ENCODE measurements around the gene ALPK3. TPM values are rescaled to one million over a fixed set of nuclear protein-coding genes. Genes with fewer than 3 reads are reported as not detected.

Gene ALPK3
- total and polyA plus RNA-seq, 2 experiments from 2014 or later: 3.7 to 29.7 TPM

- TF ChIP-seq, protein P1, sequence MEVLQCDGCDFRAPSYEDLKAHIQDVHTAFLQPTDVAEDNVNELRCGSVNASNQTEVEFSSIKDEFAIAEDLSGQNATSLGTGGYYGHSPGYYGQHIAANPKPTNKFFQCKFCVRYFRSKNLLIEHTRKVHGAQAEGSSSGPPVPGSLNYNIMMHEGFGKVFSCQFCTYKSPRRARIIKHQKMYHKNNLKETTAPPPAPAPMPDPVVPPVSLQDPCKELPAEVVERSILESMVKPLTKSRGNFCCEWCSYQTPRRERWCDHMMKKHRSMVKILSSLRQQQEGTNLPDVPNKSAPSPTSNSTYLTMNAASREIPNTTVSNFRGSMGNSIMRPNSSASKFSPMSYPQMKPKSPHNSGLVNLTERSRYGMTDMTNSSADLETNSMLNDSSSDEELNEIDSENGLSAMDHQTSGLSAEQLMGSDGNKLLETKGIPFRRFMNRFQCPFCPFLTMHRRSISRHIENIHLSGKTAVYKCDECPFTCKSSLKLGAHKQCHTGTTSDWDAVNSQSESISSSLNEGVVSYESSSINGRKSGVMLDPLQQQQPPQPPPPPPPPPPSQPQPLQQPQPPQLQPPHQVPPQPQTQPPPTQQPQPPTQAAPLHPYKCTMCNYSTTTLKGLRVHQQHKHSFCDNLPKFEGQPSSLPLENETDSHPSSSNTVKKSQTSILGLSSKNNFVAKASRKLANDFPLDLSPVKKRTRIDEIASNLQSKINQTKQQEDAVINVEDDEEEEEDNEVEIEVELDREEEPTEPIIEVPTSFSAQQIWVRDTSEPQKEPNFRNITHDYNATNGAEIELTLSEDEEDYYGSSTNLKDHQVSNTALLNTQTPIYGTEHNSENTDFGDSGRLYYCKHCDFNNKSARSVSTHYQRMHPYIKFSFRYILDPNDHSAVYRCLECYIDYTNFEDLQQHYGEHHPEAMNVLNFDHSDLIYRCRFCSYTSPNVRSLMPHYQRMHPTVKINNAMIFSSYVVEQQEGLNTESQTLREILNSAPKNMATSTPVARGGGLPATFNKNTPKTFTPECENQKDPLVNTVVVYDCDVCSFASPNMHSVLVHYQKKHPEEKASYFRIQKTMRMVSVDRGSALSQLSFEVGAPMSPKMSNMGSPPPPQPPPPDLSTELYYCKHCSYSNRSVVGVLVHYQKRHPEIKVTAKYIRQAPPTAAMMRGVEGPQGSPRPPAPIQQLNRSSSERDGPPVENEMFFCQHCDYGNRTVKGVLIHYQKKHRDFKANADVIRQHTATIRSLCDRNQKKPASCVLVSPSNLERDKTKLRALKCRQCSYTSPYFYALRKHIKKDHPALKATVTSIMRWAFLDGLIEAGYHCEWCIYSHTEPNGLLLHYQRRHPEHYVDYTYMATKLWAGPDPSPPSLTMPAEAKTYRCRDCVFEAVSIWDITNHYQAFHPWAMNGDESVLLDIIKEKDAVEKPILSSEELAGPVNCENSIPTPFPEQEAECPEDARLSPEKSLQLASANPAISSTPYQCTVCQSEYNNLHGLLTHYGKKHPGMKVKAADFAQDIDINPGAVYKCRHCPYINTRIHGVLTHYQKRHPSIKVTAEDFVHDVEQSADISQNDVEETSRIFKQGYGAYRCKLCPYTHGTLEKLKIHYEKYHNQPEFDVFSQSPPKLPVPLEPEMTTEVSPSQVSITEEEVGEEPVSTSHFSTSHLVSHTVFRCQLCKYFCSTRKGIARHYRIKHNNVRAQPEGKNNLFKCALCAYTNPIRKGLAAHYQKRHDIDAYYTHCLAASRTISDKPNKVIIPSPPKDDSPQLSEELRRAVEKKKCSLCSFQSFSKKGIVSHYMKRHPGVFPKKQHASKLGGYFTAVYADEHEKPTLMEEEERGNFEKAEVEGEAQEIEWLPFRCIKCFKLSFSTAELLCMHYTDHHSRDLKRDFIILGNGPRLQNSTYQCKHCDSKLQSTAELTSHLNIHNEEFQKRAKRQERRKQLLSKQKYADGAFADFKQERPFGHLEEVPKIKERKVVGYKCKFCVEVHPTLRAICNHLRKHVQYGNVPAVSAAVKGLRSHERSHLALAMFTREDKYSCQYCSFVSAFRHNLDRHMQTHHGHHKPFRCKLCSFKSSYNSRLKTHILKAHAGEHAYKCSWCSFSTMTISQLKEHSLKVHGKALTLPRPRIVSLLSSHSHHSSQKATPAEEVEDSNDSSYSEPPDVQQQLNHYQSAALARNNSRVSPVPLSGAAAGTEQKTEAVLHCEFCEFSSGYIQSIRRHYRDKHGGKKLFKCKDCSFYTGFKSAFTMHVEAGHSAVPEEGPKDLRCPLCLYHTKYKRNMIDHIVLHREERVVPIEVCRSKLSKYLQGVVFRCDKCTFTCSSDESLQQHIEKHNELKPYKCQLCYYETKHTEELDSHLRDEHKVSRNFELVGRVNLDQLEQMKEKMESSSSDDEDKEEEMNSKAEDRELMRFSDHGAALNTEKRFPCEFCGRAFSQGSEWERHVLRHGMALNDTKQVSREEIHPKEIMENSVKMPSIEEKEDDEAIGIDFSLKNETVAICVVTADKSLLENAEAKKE (CRISPR knock-in tag; IDR thresholded peaks at IDR 0.05): no peak
Measured at GRCh38 chr15:84831613-84832012, 14.5 kb downstream of the ALPK3 start (continued).

GRCh38 chr15:84832448-84833040 lies 15.4 kb downstream of the ALPK3 start:
- Mint-ChIP-seq H3K9me3 (no peaks in the 10 kb centered on the region), H3K4me1 (peaks cover 10% of the 10 kb centered on the region), H3K36me3 (ENCODE audit: low read depth) (no peaks in the 10 kb centered on the region; the same call in 2 of the 3 replicates), H3K4me3 (no peak overlapping the region), H3K27ac (no peak overlapping the region), H3K27me3 (ENCODE audit: insufficient read depth, low read depth, poor library complexity) (peaks cover 2% of the 10 kb centered on the region)
- Histone ChIP-seq H3K4me2 (no peak overlapping the region), H3K79me2 (replicated peaks; ENCODE audit: insufficient read depth) (no peaks in the 10 kb centered on the region), H3K9me2 (ENCODE audit: insufficient read depth) (no peaks in the 10 kb centered on the region), H3K4me3 (no peak overlapping the region), H3F3A (replicated peaks; ENCODE audit: low read depth) (no peaks in the 10 kb centered on the region), H4K20me1 (replicated peaks; ENCODE audit: insufficient read depth) (no peaks in the 10 kb centered on the region), H3K27me3 (ENCODE audit: insufficient read depth) (no peaks in the 10 kb centered on the region), H3K27ac (ENCODE audit: low read depth) (no peak overlapping the region), H3K4me1 (ENCODE audit: insufficient read depth) (no peaks in the 10 kb centered on the region), H2AFZ (no peak overlapping the region), H3K36me3 (ENCODE audit: insufficient read depth) (0 out of 2 replicates have a peak, but pooled peaks cover 6% of the 10 kb centered on the region)
- DNase-seq (ENCODE audit: low spot score) (no peak), ATAC-seq (no peak)
- TF ChIP-seq, protein P1 (CRISPR knock-in tag; IDR thresholded peaks at IDR 0.05): no peak
- TF ChIP-seq ZNF114 (CRISPR knock-in tag; IDR thresholded peaks at IDR 0.05) (no peak), STAT1 (IDR thresholded peaks at IDR 0.05; ENCODE audit: unreplicated experiment) (no peak), ZNF331 (CRISPR knock-in tag; IDR thresholded peaks at IDR 0.05; ENCODE audit: low read depth) (no peak), NANOG (IDR thresholded peaks at IDR 0.05; ENCODE audit: borderline replicate concordance) (no peak), EZH2phosphoT487 (IDR thresholded peaks at IDR 0.05; ENCODE audit: unreplicated experiment) (no peak), CREB1 (CRISPR knock-in tag; IDR thresholded peaks at IDR 0.05; ENCODE audit: low read depth) (no peak)
- TF ChIP-seq, protein P2, sequence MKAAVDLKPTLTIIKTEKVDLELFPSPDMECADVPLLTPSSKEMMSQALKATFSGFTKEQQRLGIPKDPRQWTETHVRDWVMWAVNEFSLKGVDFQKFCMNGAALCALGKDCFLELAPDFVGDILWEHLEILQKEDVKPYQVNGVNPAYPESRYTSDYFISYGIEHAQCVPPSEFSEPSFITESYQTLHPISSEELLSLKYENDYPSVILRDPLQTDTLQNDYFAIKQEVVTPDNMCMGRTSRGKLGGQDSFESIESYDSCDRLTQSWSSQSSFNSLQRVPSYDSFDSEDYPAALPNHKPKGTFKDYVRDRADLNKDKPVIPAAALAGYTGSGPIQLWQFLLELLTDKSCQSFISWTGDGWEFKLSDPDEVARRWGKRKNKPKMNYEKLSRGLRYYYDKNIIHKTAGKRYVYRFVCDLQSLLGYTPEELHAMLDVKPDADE (IDR thresholded peaks at IDR 0.05): no peak

Measured in GM23338 (cell line).